HepG2 (cell line): ENCODE measurements around the gene FIS1. TPM values are rescaled to one million over a fixed set of nuclear protein-coding genes. Genes with fewer than 3 reads are reported as not detected.

Source experiments
- CTCF ChIP-seq: sonication (generic); formaldehyde crosslinking; IDR thresholded peaks from 2 replicates; pipeline ENCODE4 v1.5.0; 2020; ENCODE audit warnings: mild to moderate bottlenecking, missing genetic modification reagents, moderate library complexity
- E2F5 ChIP-seq: sonication (generic); formaldehyde crosslinking; conservative IDR thresholded peaks from 2 replicates; pipeline ENCODE4 v1.4.0; 2020; ENCODE audit warnings: missing genetic modification reagents
- FOXO4 ChIP-seq: sonication (generic); formaldehyde crosslinking; conservative IDR thresholded peaks from 2 replicates; pipeline ENCODE4 v1.8.1; 2023; ENCODE audit warnings: missing genetic modification reagents
- GLI4 ChIP-seq: sonication (generic); formaldehyde crosslinking; IDR thresholded peaks from 2 replicates; pipeline ENCODE4 v1.5.1; 2020; ENCODE audit warnings: missing genetic modification reagents, mild to moderate bottlenecking, moderate library complexity, borderline replicate concordance
- JUNB ChIP-seq: sonication (generic); formaldehyde crosslinking; IDR thresholded peaks from 2 replicates; pipeline ENCODE4 v1.8.0; 2022; ENCODE audit warnings: missing genetic modification reagents, mild to moderate bottlenecking, borderline replicate concordance
- MYC ChIP-seq: sonication (generic); formaldehyde crosslinking; IDR thresholded peaks from 2 replicates; pipeline ENCODE4 v1.9.0; 2021; ENCODE audit warnings: missing genetic modification reagents, borderline replicate concordance
- POGZ ChIP-seq: sonication (generic); formaldehyde crosslinking; IDR thresholded peaks from 2 replicates; pipeline ENCODE4 v1.4.0; 2020; ENCODE audit warnings: mild to moderate bottlenecking, missing genetic modification reagents
- RAD21 ChIP-seq: fragments of 450-650 bp; formaldehyde crosslinking; IDR thresholded peaks from 2 replicates; pipeline ENCODE4 v1.5.0; 2020; ENCODE audit warnings: mild to moderate bottlenecking
- RFXAP ChIP-seq: sonication (generic); formaldehyde crosslinking; IDR thresholded peaks from 2 replicates; pipeline ENCODE4 v1.4.0; 2020; ENCODE audit warnings: missing genetic modification reagents, borderline replicate concordance
- STAG1 ChIP-seq: sonication (generic); formaldehyde crosslinking; IDR thresholded peaks from 2 replicates; pipeline ENCODE4 v1.4.0; 2020; ENCODE audit warnings: missing genetic modification reagents
- ZBTB33 ChIP-seq: sonication (generic); formaldehyde crosslinking; IDR thresholded peaks from 2 replicates; pipeline ENCODE4 v1.4.0; 2020; ENCODE audit warnings: missing genetic modification reagents
- ZBTB44 ChIP-seq: sonication (generic); formaldehyde crosslinking; IDR thresholded peaks from 2 replicates; pipeline ENCODE4 v1.4.0; 2020; ENCODE audit warnings: missing genetic modification reagents
- ZFP36L2 ChIP-seq: sonication (generic); formaldehyde crosslinking; IDR thresholded peaks from 2 replicates; pipeline ENCODE4 v1.4.0; 2020; ENCODE audit warnings: missing genetic modification reagents
- ZNF512B ChIP-seq: sonication (generic); formaldehyde crosslinking; IDR thresholded peaks from 2 replicates; pipeline ENCODE4 v1.5.1; 2020; ENCODE audit warnings: missing genetic modification reagents, mild to moderate bottlenecking, borderline replicate concordance
- ZNF770 ChIP-seq: sonication (generic); formaldehyde crosslinking; IDR thresholded peaks from 2 replicates; pipeline ENCODE4 v1.5.0; 2020; ENCODE audit warnings: mild to moderate bottlenecking, missing genetic modification reagents
- ZNF777 ChIP-seq: sonication (generic); formaldehyde crosslinking; IDR thresholded peaks from 2 replicates; pipeline ENCODE4 v1.4.0; 2020; ENCODE audit warnings: missing genetic modification reagents
- ZNF891 ChIP-seq: sonication (generic); formaldehyde crosslinking; IDR thresholded peaks from 2 replicates; pipeline ENCODE4 v1.5.0; 2020; ENCODE audit warnings: mild to moderate bottlenecking, missing genetic modification reagents
- polyA plus RNA-seq, 8 experiments: library from polyadenylated mRNA; depleted of rRNA in 3 of 8; stranded (reverse) in 7 of 8; unstranded in 1 of 8; fragments of >200 nt; fragmentation: Illumina TruSeq in 4 of 8; extraction: Trizol in 4 of 8; gene quantifications; 2 replicates each; pipeline versions ENCODE4 v1.2.1 to v1.2.3, GENCODE V29; 2011 to 2016; ENCODE audit warnings: low read depth in 4 of 8, missing spikeins in 1 of 8, mixed read lengths in 1 of 8; ENCODE audit not compliant: insufficient read depth in 1 of 8
- total RNA-seq, 5 experiments: library from RNA; depleted of rRNA; stranded (reverse); fragments of >200 nt; fragmentation: Illumina TruSeq; extraction: Trizol; gene quantifications; 2 replicates each; pipeline ENCODE4 v1.2.3, GENCODE V29; 2016; ENCODE audit warnings: low read depth in 1 of 5

The FIS1 gene
- total and polyA plus RNA-seq, 2 of the 13 experiments (the other 11 are each of a cell fraction or from before 2014, with no cell fraction given), result 97.5 to 101 TPM

GRCh38 chr7:101235050-101235449 is 9.8 kb downstream of the FIS1 start (continued):
- TF ChIP-seq GLI4 (no peak), ZNF891 (CRISPR knock-in tag) (0 out of 2 replicates have a peak, but pooled peaks have one; percentile 32), ZFP36L2 (no peak), ZBTB33 (CRISPR knock-in tag) (peak; percentile 67), E2F5 (CRISPR knock-in tag) (no peak), CTCF (CRISPR knock-in tag) (peak; percentile 62), FOXO4 (CRISPR knock-in tag) (no peak), ZNF770 (CRISPR knock-in tag) (peak; percentile 63), STAG1 (CRISPR knock-in tag) (peak; percentile 41), ZBTB44 (CRISPR knock-in tag) (no peak), ZNF512B (CRISPR knock-in tag) (no peak), POGZ (CRISPR knock-in tag) (no peak), JUNB (no peak), ZNF777 (no peak), MYC (CRISPR knock-in tag) (no peak), RAD21 (CRISPR knock-in tag) (peak; percentile 62), RFXAP (CRISPR knock-in tag) (no peak)
